GM19395 (cell line): ENCODE data around the gene COX6A1.

Source experiments
- ATAC-seq: cut with Tn5 transposase; IDR thresholded peaks from one replicate; pipeline ENCODE4 v1.9.1; 2021; ENCODE audit warnings: mild to moderate bottlenecking, moderate library complexity; ENCODE audit not compliant: unreplicated experiment

Gene COX6A1

DNA sequence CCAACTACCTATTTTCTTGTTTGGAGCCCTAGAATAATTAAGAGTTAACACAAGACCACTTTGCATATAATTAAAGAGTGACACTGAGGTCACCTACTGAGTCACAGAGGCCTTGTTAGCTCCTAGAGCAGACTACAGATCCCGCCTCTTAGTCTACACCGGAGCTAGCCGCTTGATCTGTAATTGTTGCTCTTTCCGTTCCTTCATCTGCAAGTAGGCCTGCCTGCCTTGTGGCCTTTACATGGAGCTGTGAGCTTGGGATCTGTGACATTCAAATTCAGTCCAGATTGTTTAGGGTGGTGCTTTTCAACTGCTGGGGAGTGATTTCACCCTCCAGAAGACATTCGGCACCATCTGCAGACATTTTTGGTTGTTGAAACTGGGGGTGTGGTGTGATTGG is 52.4 kb downstream of the COX6A1 start:
- no peak for ATAC-seq
